ENCODE measurements around the gene B4GALT7.

The B4GALT7 gene

DNA sequence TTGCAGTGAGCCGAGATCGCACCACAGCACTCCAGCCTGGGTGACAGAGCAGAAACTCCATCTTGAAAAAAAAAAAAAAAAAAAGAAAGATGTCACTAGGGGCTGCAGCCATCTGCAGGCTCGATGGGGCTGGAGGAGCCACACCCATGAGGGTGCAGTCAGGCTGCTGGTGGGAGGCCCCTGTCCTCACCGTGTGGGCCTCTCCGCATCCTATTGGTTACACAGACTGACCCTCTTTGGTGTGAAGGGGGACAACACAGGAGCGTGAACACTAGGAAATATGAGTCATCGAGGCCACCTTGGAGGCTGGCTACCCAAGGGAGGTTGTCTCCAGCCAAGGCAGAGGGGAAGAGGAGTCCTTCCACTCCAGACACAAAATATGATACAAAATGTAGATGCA lies 31.6 kb upstream of the B4GALT7 start:
- Histone ChIP-seq H3K9ac (ENCODE audit: low read length) (no peak overlapping the region), H3K36me3 (ENCODE audit: control insufficient read depth, low read depth, low read length) (no peaks in the 10 kb centered on the region), H3K9me3 (ENCODE audit: control insufficient read depth, low read depth, low read length) (no peaks in the 10 kb centered on the region), H3K4me1 (ENCODE audit: control insufficient read depth, low read depth, low read length) (no peaks in the 10 kb centered on the region), H3K4me3 (ENCODE audit: low read length) (no peak overlapping the region), H3K27me3 (ENCODE audit: control insufficient read depth, insufficient read depth, low read length) (no peaks in the 10 kb centered on the region), H3K27ac (ENCODE audit: low read length) (no peak overlapping the region)

DNA sequence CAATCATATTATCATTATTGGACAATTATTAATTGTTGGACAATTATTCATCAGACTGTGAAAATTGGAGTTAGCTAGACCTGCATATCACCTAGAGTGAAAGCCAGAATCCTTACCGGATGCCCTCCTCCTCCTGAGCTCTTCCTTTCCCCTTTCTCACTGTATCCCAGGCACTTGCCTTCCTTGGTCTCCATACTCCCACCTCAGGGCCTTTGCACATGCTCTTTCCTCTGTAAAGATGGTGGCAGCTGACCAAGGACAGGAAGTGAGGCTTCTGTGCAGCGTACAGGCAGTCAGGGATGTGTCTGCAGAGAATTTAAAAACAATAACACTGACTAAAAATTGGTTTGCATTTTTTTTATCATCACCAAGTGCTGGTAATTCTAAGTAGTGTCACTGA lies 30.0 kb upstream of the B4GALT7 start:
- H3K36me3 ChIP-seq (ENCODE audit: control insufficient read depth, low read depth, low read length), result no peaks in the 10 kb centered on the region
- no peaks in the 10 kb centered on the region for H3K9me3 ChIP-seq (ENCODE audit: control insufficient read depth, low read depth, low read length)
- no peak overlapping the region for H3K4me3 ChIP-seq (ENCODE audit: low read length)
- no peak overlapping the region for H3K9ac ChIP-seq (ENCODE audit: low read length)
- H3K27me3 ChIP-seq (ENCODE audit: control insufficient read depth, insufficient read depth, low read length), result no peaks in the 10 kb centered on the region
- no peaks in the 10 kb centered on the region for H3K4me1 ChIP-seq (ENCODE audit: control insufficient read depth, low read depth, low read length)
- no peak overlapping the region for H3K27ac ChIP-seq (ENCODE audit: low read length)

GRCh38 chr5:177575488-177575887 lies 24.4 kb upstream of the B4GALT7 start:
- Histone ChIP-seq H3K36me3 (ENCODE audit: control insufficient read depth, low read depth, low read length) (no peaks in the 10 kb centered on the region), H3K27me3 (ENCODE audit: control insufficient read depth, insufficient read depth, low read length) (no peaks in the 10 kb centered on the region), H3K27ac (ENCODE audit: low read length) (no peak overlapping the region), H3K4me3 (ENCODE audit: low read length) (no peak overlapping the region), H3K4me1 (ENCODE audit: control insufficient read depth, low read depth, low read length) (no peaks in the 10 kb centered on the region), H3K9me3 (ENCODE audit: control insufficient read depth, low read depth, low read length) (no peaks in the 10 kb centered on the region), H3K9ac (ENCODE audit: low read length) (no peak overlapping the region)

DNA sequence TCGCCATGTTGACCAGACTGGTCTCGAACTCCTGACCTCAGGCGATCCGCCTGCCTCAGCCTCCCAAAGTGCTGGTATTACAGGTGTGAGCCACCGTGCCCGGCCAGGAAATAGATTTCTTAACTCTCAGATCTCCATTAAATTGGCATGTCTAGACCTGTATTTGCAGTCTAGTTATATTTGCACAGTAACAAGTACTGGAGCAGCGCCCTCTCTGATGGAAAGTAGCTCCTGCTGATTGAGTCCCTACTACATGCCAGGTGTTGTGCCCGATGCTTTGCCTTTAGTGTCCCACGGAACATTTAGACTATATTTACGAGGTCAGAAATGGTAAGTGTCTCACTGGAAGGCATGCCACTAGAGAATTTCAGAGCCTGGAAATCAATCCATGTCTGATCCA lies 23.8 kb upstream of the B4GALT7 start:
- Histone ChIP-seq H3K4me3 (ENCODE audit: low read length) (no peak overlapping the region), H3K9me3 (ENCODE audit: control insufficient read depth, low read depth, low read length) (no peaks in the 10 kb centered on the region), H3K4me1 (ENCODE audit: control insufficient read depth, low read depth, low read length) (no peaks in the 10 kb centered on the region), H3K9ac (ENCODE audit: low read length) (no peak overlapping the region), H3K27me3 (ENCODE audit: control insufficient read depth, insufficient read depth, low read length) (no peaks in the 10 kb centered on the region), H3K36me3 (ENCODE audit: control insufficient read depth, low read depth, low read length) (no peaks in the 10 kb centered on the region), H3K27ac (ENCODE audit: low read length) (no peak overlapping the region)

DNA sequence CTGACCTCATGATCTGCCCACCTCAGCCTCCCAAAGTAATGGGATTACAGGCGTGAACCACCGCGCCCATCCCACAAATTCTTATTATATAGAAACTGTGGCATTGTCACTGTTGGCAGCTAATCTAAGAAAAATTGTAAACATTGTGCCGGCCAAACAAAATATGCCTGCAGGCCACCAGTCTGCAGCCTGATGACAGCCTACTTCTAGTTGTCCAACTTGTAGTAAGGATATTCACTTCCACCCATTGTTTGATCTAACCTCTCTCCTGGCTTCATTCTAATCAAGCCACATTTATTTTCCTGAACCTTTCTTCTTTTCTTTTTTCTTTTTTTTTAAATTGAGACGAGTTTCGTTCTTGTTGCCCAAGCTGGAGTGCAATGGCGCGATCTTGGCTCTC lies 21.6 kb upstream of the B4GALT7 start:
- Histone ChIP-seq H3K4me3 (ENCODE audit: low read length) (no peak overlapping the region), H3K9ac (ENCODE audit: low read length) (no peak overlapping the region), H3K36me3 (ENCODE audit: control insufficient read depth, low read depth, low read length) (no peaks in the 10 kb centered on the region), H3K4me1 (ENCODE audit: control insufficient read depth, low read depth, low read length) (no peaks in the 10 kb centered on the region), H3K9me3 (ENCODE audit: control insufficient read depth, low read depth, low read length) (no peaks in the 10 kb centered on the region), H3K27me3 (ENCODE audit: control insufficient read depth, insufficient read depth, low read length) (no peaks in the 10 kb centered on the region), H3K27ac (ENCODE audit: low read length) (no peak overlapping the region)

GRCh38 chr5:177588413-177588909 lies 11.5 kb upstream of the B4GALT7 start:
- H3K4me3 ChIP-seq (ENCODE audit: low read length), result no peak overlapping the region
- no peaks in the 10 kb centered on the region for H3K9me3 ChIP-seq (ENCODE audit: control insufficient read depth, low read depth, low read length)
- no peaks in the 10 kb centered on the region for H3K4me1 ChIP-seq (ENCODE audit: control insufficient read depth, low read depth, low read length)
- H3K27ac ChIP-seq (ENCODE audit: low read length), result no peak overlapping the region
- H3K36me3 ChIP-seq (ENCODE audit: control insufficient read depth, low read depth, low read length), result peaks cover 1% of the 10 kb centered on the region
- no peak overlapping the region for H3K9ac ChIP-seq (ENCODE audit: low read length)
- peaks cover 39% of the 10 kb centered on the region for H3K27me3 ChIP-seq (ENCODE audit: control insufficient read depth, insufficient read depth, low read length)

- H3K4me1 ChIP-seq (ENCODE audit: control insufficient read depth, low read depth, low read length), result no peaks in the 10 kb centered on the region
- peaks cover 21% of the 10 kb centered on the region for H3K36me3 ChIP-seq (ENCODE audit: control insufficient read depth, low read depth, low read length)
- no peak overlapping the region for H3K9ac ChIP-seq (ENCODE audit: low read length)
- H3K27ac ChIP-seq (ENCODE audit: low read length), result no peak overlapping the region
- no peak overlapping the region for H3K4me3 ChIP-seq (ENCODE audit: low read length)
- peaks cover 26% of the 10 kb centered on the region for H3K27me3 ChIP-seq (ENCODE audit: control insufficient read depth, insufficient read depth, low read length)
- H3K9me3 ChIP-seq (ENCODE audit: control insufficient read depth, low read depth, low read length), result no peaks in the 10 kb centered on the region
Observed at GRCh38 chr5:177590406-177590805, 9.5 kb upstream of the B4GALT7 start.

GRCh38 chr5:177591690-177592009 lies 8.3 kb upstream of the B4GALT7 start:
- Histone ChIP-seq H3K9ac (ENCODE audit: low read length) (peak overlapping the region; percentile 69), H3K4me1 (ENCODE audit: control insufficient read depth, low read depth, low read length) (no peaks in the 10 kb centered on the region), H3K36me3 (ENCODE audit: control insufficient read depth, low read depth, low read length) (peaks cover 33% of the 10 kb centered on the region), H3K4me3 (ENCODE audit: low read length) (peak overlapping the region; percentile 83), H3K27me3 (ENCODE audit: control insufficient read depth, insufficient read depth, low read length) (peaks cover 23% of the 10 kb centered on the region), H3K9me3 (ENCODE audit: control insufficient read depth, low read depth, low read length) (no peaks in the 10 kb centered on the region), H3K27ac (ENCODE audit: low read length) (no peak overlapping the region)

DNA sequence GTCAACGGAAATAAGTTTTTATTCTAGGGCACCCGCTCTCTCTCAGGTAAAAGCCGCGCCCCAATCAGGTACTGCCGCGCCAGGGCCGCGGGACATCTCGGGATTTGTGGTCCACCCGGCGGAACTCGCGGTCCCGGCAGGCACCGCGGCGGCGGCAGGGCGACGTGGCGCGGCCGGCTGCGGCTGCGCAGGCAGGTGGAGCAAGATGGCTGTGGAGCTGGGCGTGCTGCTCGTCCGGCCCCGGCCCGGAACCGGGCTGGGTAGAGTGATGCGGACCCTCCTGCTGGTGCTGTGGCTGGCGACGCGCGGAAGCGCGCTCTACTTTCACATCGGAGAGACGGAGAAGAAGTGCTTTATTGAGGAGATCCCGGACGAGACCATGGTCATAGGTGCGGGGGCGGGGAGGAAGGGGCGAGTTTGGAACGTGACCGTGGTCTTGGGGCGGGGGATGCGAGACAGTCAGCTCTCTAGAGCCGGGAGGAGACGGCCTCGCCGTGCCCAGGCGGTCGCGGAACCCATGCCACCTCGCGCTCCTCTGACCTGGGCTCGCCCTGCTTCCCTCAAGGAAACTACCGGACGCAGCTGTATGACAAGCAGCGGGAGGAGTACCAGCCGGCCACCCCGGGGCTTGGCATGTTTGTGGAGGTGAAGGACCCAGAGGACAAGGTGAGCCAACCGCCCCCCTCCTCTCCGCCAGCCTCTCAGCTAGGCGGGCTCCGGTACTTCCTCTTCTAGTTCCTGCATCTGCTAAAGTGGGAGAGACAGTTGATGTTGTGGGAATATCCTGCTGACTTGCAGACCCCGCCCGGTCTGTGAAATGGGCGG lies 7.7 kb upstream of the B4GALT7 start, which contains the start of gene TMED9:
TMED9 (plus strand) TSS at position 194 of the 825 bp plus-strand sequence; CDS start at position 206, 12 bp downstream.
- H3K27me3 ChIP-seq (ENCODE audit: control insufficient read depth, insufficient read depth, low read length), result peaks cover 23% of the 10 kb centered on the region
- peak within 1 kb of the TSS; percentile 83 for H3K4me3 ChIP-seq (ENCODE audit: low read length)
- H3K9me3 ChIP-seq (ENCODE audit: control insufficient read depth, low read depth, low read length), result no peaks in the 10 kb centered on the region
- no peak within 1 kb of the TSS for H3K27ac ChIP-seq (ENCODE audit: low read length)
- peaks cover 35% of the 10 kb centered on the region for H3K36me3 ChIP-seq (ENCODE audit: control insufficient read depth, low read depth, low read length)
- H3K4me1 ChIP-seq (ENCODE audit: control insufficient read depth, low read depth, low read length), result no peaks in the 10 kb centered on the region
- peak within 1 kb of the TSS; percentile 69 for H3K9ac ChIP-seq (ENCODE audit: low read length)

- peaks cover 35% of the 10 kb centered on the region for H3K36me3 ChIP-seq (ENCODE audit: control insufficient read depth, low read depth, low read length)
- H3K9me3 ChIP-seq (ENCODE audit: control insufficient read depth, low read depth, low read length), result no peaks in the 10 kb centered on the region
- peak overlapping the region; percentile 69 for H3K9ac ChIP-seq (ENCODE audit: low read length)
- H3K27ac ChIP-seq (ENCODE audit: low read length), result no peak overlapping the region
- no peaks in the 10 kb centered on the region for H3K4me1 ChIP-seq (ENCODE audit: control insufficient read depth, low read depth, low read length)
- H3K27me3 ChIP-seq (ENCODE audit: control insufficient read depth, insufficient read depth, low read length), result peaks cover 23% of the 10 kb centered on the region
- peak overlapping the region; percentile 83 for H3K4me3 ChIP-seq (ENCODE audit: low read length)
Observed at GRCh38 chr5:177592905-177593304, 7.0 kb upstream of the B4GALT7 start.

- Histone ChIP-seq H3K4me3 (ENCODE audit: low read length) (no peak overlapping the region), H3K27me3 (ENCODE audit: control insufficient read depth, insufficient read depth, low read length) (peaks cover 24% of the 10 kb centered on the region), H3K9ac (ENCODE audit: low read length) (no peak overlapping the region), H3K9me3 (ENCODE audit: control insufficient read depth, low read depth, low read length) (no peaks in the 10 kb centered on the region), H3K36me3 (ENCODE audit: control insufficient read depth, low read depth, low read length) (peaks cover 35% of the 10 kb centered on the region), H3K27ac (ENCODE audit: low read length) (no peak overlapping the region), H3K4me1 (ENCODE audit: control insufficient read depth, low read depth, low read length) (no peaks in the 10 kb centered on the region)
Observed at GRCh38 chr5:177593511-177593910, 6.4 kb upstream of the B4GALT7 start.

DNA sequence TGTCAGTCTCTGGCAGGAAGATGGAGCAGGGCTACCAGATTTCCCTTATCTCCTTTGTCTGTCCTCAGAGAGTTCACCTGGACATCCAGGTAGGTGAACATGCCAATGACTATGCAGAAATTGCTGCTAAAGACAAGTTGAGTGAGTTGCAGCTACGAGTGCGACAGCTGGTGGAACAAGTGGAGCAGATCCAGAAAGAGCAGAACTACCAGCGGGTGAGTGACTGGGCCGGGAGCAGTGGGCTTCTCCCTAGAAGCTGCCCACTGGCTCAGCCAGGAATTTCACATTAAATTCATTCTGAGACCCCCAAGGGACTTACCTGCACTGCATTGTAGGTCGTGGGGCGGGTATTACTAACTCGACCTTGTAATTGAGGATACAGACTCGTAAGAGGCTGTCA lies 5.9 kb upstream of the B4GALT7 start:
- no peaks in the 10 kb centered on the region for H3K4me1 ChIP-seq (ENCODE audit: control insufficient read depth, low read depth, low read length)
- H3K27ac ChIP-seq (ENCODE audit: low read length), result no peak overlapping the region
- H3K36me3 ChIP-seq (ENCODE audit: control insufficient read depth, low read depth, low read length), result peaks cover 35% of the 10 kb centered on the region
- H3K9me3 ChIP-seq (ENCODE audit: control insufficient read depth, low read depth, low read length), result no peaks in the 10 kb centered on the region
- H3K9ac ChIP-seq (ENCODE audit: low read length), result no peak overlapping the region
- peaks cover 24% of the 10 kb centered on the region for H3K27me3 ChIP-seq (ENCODE audit: control insufficient read depth, insufficient read depth, low read length)
- no peak overlapping the region for H3K4me3 ChIP-seq (ENCODE audit: low read length)

Measured in iPS-18a (cell line).